ENCODE data around the gene TPSAB1.
A peak's percentile ranks its signal among the peaks of the same experiment; 100 is the strongest.
"Not testable (repeated sequence)": the region's sequence is repeated elsewhere in the genome, so short reads cannot be mapped to it uniquely, and the experiment has no call there.

Gene TPSAB1

DNA sequence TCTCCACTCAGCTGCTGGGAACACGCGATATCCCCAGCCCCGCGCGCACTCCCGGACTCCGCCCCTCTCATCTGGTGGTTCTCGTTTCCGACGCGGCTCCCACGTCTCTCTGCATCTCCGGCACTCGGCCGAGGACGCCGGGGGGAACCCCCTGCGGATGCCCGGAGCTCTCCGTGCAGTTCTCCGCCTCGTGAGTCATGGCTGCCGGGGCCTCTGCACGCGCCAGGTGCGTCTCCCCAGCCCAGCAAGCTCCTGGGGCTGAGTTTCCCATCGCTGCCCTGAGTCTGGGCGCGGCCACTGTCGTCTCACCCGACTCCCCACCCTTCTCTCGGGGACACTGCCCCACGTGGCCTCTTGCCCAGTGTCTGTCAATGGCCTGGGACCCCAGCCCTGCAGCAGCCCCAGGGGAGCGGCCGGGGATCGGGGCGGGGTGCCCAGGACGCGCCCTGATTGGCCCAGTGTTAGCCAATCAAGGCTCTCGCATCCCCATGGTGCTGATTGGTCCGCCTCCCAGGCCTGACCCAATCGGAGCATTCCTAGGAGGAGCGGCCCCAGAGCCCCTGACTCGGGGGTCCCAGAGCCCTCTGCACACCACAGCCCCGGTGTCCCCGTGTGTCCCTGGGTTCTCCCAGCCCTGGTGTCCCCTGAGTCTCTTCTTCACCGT lies 13.3 kb downstream of the TPSAB1 start:
- DNase-seq: not testable (repeated sequence)

- DNase-seq: not testable (repeated sequence)
Measured at GRCh38 chr16:1254821-1255220, 14.3 kb downstream of the TPSAB1 start.

GRCh38 chr16:1255276-1256122 lies 15.0 kb downstream of the TPSAB1 start, which contains the start of gene TPSD1:
TSS of gene TPSD1 (plus strand) at chr16:1256069. CDS start at chr16:1256281, 212 bp downstream.
- DNase-seq: not testable (repeated sequence)

DNA sequence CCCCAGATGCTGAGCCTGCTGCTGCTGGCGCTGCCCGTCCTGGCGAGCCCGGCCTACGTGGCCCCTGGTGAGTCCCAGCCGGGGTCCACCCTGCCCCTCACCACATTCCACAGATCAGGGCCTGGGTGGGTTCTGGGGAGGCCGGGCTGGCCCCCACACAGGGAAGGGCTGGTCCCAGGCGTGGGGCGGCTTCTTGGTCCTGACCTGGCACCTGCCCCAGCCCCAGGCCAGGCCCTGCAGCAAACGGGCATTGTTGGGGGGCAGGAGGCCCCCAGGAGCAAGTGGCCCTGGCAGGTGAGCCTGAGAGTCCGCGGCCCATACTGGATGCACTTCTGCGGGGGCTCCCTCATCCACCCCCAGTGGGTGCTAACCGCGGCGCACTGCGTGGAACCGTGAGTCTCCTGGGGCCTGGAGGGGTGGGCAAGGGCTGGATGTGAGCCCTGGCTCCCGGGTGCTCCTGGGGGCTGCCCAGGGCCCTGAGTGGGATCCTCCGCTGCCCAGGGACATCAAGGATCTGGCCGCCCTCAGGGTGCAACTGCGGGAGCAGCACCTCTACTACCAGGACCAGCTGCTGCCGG lies 15.9 kb downstream of the TPSAB1 start:
- DNase-seq: not testable (repeated sequence)

GRCh38 chr16:1256874-1257322 lies 16.4 kb downstream of the TPSAB1 start:
- no peak for DNase-seq

GRCh38 chr16:1257561-1258224 lies 17.2 kb downstream of the TPSAB1 start:
- DNase-seq: no peak

- DNase-seq: peak; percentile 20
Measured at GRCh38 chr16:1258225-1258600, 17.7 kb downstream of the TPSAB1 start.

- peak; percentile 78 for DNase-seq
Measured at GRCh38 chr16:1258906-1259759, 18.6 kb downstream of the TPSAB1 start.

GRCh38 chr16:1259760-1260068 lies 19.2 kb downstream of the TPSAB1 start:
- no peak for DNase-seq

GRCh38 chr16:1260101-1260680 lies 19.7 kb downstream of the TPSAB1 start:
- DNase-seq: no peak

DNA sequence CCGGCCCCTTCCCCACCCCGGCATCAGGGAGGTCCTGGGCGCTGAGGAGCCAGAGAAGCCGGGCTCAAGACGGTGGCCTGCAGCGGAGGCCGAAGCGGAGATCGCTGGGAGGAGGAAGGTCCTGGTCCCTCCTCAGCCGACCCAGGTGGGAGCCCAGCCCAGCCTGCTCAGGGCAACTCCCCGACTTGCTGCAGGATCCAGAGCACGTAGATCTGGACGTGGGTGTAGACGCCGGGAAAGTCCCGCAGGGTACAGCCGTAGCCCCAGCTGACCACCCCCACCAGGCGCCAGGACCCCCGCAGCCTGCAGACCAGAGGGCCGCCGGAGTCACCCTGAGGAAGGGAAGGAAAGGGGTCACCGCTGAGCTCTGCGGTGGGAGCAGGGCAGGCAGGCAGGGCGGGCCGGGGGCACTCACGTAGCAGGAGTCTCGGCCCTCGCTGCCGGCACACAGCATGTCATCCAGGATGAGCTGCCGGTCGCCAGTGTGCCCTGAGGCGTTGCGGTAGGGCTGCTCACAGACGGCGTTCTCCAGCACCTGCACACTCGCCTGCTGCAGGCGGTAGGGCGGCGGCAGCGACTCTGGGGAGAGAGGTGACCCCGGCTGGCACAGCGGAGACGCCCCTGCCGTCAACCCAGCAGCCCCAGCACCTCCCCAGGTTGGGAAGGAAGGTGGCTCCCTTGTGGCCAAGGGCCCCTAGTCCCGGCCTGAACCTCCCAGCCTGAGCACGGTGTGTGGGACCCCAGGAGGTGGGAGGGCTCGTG lies 20.8 kb downstream of the TPSAB1 start:
- peak; percentile 92 for DNase-seq

DNA sequence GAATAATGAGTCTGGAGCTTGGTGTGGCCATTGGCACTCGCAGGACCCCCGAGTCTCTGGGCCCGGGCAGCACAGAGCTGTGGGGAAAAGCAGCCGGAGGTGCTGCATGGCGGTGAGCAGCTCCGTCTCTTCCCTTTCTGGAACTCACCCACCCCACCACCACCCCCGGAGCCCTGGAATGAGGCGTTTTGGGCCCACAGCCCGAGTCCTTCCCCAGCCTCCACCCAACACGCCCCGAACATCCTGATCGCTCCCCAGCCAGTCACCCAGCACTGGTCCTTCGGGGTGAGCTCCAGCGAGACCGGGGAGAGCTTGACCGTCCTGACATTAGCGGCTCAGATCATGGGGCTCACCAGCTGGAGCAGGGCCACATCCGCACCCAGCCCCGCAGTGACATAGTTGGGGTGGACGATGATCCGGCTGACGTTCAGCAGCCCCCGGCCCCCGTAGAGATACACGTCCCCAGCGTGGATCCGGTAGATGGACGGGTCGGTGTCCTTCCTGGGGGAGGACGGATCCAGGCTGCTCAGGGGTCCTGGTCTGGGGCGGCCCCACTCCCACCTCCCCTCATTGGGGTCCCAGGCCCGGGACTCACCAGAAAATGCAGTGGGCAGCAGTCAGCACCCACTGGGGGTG lies 21.8 kb downstream of the TPSAB1 start:
- no peak for DNase-seq

DNA sequence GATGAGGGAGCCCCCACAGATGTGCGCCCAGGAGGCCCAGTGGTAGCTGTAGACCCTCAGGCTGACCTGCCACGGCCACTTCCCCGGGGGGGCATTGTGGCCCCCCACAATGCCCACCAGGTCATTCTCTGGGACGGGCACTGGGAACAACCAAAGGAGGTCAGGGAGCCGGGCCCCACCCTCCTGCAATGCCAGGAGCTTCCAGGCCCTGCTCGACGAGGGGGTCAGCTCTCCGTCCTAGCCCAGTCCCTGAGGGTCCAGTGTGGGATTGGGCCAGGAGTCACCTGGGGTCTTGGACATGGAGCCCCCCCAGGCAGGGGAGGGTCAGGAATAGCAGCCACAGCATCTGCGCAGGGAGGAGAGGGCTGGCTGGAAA lies 22.3 kb downstream of the TPSAB1 start:
- DNase-seq: no peak

GRCh38 chr16:1263591-1264344 lies 23.3 kb downstream of the TPSAB1 start:
- no peak for DNase-seq

GRCh38 chr16:1264345-1265089 lies 24.0 kb downstream of the TPSAB1 start:
- no peak for DNase-seq

DNA sequence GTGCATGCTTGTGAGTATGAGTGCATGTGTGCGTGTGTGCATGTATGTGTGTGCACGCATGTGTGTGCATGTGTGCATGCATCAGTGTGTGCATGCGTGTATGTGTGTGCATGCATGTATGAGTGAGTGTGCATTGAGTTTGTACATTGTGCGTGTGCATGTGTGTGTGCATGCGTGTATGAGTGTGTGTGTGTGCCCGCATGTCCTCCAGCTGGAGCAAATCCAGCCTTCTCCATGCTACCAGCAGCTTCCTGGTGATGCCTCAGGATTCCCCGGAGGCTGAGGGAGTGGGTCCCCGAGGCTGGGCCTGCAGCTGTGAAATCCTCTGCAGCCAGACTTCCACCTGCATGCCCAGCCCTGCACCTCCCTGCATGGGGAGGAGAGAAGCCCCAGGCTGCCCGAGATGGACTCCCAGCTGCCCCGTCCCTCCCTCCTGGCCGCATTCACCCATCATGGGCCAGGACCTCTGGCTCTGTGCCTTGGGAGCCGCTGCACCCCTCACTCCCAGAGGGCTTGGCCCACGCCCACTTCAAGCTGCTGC lies 24.7 kb downstream of the TPSAB1 start:
- no peak for DNase-seq

DNA sequence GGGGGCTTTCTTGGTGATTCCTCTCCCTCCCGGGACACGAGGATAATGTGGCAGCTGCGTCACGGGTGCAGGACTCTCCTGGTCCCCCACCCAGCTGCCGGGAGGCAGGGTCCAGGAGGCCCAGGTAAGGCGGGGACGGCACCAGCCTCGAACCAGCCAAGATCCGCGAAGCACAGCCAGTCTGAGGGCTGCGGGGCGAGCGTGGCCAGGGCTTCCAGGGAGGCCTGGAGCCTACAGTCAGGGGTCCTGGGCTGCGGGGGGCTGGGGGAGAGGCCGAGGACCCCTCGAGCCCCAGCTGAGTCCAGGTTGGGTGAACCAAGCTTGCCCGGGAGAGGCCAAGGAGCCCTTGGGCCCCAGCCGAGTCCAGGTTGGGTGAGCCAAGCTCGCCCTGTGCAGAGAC lies 25.3 kb downstream of the TPSAB1 start:
- DNase-seq: no peak

DNA sequence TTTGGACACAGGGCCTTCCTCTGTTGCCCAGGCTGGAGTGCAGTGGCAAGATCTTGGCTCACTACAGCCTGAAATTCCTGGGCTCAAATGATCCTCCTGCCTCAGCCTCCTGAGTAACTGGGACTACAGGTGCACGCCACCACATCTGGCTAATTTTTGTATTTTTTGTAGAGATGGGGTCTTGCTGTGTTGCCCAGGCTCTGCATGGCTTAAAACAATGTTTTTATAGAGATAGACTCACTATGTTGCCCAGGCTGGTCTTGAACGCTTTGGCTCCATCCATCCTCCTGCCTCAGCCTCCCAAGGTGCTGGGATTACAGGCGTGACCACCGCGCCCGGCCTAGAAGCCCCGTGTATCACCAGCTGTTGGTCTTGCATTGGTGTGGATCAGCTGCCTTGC lies 28.9 kb downstream of the TPSAB1 start:
- not testable (repeated sequence) for DNase-seq

GRCh38 chr16:1271380-1271723 lies 30.8 kb downstream of the TPSAB1 start:
- no peak for DNase-seq
